ENCODE data around the gene ENPP7.
"Not testable (repeated sequence)": the region's sequence is repeated elsewhere in the genome, so short reads cannot be mapped to it uniquely, and the experiment has no call there.

The ENPP7 gene

DNA sequence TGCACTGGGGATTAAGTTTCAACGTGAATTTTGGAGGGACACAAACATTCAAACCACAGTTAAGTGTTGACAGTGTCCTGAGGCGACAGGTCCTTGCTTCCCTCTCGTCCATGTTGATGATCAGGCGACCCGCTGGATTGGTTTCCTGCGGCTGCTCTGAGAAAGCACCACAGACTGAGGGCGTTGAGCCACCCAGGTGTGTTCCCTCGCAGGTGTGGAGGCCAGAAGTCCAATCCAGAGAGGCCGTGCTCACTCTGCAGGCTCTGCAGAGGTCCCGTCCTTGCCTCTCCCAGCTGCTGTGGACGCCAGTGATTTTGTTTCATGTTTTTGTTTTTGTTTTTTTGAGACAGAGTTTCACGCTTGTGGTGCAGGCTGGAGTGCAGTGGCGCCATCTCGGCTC is 24.8 kb downstream of the ENPP7 start:
- Histone ChIP-seq H3K9me3 (ENCODE audit: control insufficient read depth, insufficient read depth, low read length) (no peaks in the 10 kb centered on the region), H3K9ac (ENCODE audit: low read depth, low read length) (no peak overlapping the region), H3K27ac (ENCODE audit: low read depth, low read length) (no peak overlapping the region), H3K4me3 (ENCODE audit: low read depth, low read length) (no peak overlapping the region), H3K36me3 (ENCODE audit: control insufficient read depth, insufficient read depth, low read length) (no peaks in the 10 kb centered on the region), H3K27me3 (ENCODE audit: control insufficient read depth, insufficient read depth, low read length) (peaks cover 3% of the 10 kb centered on the region; the same call in 1 of the 2 replicates), H3K4me1 (ENCODE audit: control insufficient read depth, insufficient read depth, low read length) (no peaks in the 10 kb centered on the region)

DNA sequence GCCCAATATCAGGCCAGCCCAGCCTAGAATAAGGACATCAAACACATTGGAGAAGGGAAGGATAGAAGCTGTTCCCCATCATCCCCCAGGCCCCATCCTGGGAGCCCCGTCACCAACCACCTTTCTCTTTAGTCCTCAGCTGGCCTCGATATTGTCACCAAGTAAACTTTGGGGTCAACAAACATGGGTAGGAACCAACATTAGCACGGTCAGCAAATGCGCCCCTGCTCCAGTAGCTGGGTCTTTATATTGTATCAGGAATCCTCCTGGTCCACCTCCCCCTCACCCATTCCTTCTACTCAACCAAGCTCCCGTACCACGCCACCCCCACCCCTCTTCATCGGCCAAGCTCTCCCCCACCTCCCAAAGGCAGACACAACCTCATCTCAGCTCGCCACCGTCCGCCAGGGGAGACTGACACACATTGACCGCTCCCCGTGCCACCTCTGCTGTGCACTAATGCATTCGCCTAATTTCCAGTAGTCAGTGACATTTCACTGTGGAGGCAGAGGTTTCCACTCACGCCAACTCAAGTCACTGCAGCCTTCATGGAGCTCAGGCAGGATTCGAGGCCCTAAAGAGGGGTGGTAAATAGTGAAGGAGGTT is 26.5 kb downstream of the ENPP7 start:
- Histone ChIP-seq H3K9me3 (ENCODE audit: control insufficient read depth, insufficient read depth, low read length) (no peaks in the 10 kb centered on the region), H3K4me3 (ENCODE audit: low read depth, low read length) (no peak overlapping the region), H3K9ac (ENCODE audit: low read depth, low read length) (no peak overlapping the region), H3K27me3 (ENCODE audit: control insufficient read depth, insufficient read depth, low read length) (no peaks in the 10 kb centered on the region), H3K36me3 (ENCODE audit: control insufficient read depth, insufficient read depth, low read length) (no peaks in the 10 kb centered on the region), H3K27ac (ENCODE audit: low read depth, low read length) (no peak overlapping the region), H3K4me1 (ENCODE audit: control insufficient read depth, insufficient read depth, low read length) (no peaks in the 10 kb centered on the region)

DNA sequence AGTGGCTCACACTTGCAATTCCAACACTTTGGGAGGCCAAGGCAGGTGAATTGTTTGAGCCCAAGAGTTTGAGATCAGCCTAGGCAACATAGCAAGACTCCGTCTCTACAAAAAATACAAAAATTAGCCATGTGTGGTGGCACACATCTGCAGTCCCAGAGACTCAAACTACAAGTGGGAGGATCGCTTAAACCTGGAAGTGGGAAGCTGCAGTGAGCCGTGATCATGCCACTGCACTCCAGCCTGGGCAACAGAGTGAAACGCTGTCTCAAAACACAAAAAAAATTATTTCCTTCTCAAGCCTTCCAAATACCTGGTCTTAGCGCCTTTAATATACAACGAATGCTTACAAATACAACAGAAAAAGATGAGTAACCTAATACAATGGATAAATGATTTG is 27.5 kb downstream of the ENPP7 start:
- Histone ChIP-seq H3K36me3 (ENCODE audit: control insufficient read depth, insufficient read depth, low read length) (no peaks in the 10 kb centered on the region), H3K27ac (ENCODE audit: low read depth, low read length) (no peak overlapping the region), H3K9ac (ENCODE audit: low read depth, low read length) (no peak overlapping the region), H3K9me3 (ENCODE audit: control insufficient read depth, insufficient read depth, low read length) (no peaks in the 10 kb centered on the region), H3K27me3 (ENCODE audit: control insufficient read depth, insufficient read depth, low read length) (no peaks in the 10 kb centered on the region), H3K4me3 (ENCODE audit: low read depth, low read length) (no peak overlapping the region), H3K4me1 (ENCODE audit: control insufficient read depth, insufficient read depth, low read length) (no peaks in the 10 kb centered on the region)

DNA sequence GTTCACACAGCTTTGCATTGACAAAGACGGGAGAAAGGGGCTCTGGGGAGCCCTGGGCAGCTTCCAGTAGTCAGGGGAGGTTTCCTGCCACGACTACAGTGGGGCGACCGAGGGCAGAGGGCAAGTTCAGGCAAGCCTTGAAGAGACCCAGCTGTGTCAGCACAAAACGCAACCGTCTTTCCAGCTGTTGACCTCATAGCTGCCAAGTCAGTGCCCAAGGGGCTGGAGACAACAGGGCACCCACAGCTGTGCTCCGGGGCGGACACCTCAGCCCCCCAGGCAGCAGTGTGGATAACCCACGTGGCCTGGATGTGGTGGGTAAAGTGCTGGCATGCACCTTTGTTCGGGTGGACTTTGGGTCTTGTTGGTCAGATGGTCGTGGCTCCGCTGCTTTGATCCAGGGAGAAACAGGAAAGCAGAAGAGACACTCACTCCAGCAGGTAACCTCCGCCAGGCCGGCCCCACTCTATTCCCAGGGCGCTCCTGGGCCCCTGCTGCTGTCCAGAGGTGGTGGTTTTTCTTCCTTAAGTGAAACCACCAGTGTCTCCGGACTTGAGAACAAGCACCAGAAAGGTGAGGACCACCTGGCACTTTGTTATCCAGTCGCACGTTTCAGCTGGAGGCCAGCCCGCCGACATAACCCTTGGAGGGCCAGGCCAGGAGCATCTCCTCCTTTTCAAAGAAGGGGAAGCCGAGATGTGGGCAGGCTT is 29.6 kb downstream of the ENPP7 start:
- H3K4me1 ChIP-seq (ENCODE audit: control insufficient read depth, insufficient read depth, low read length): no peaks in the 10 kb centered on the region
- H3K36me3 ChIP-seq (ENCODE audit: control insufficient read depth, insufficient read depth, low read length): no peaks in the 10 kb centered on the region
- no peak overlapping the region for H3K27ac ChIP-seq (ENCODE audit: low read depth, low read length)
- H3K9ac ChIP-seq (ENCODE audit: low read depth, low read length): no peak overlapping the region
- H3K4me3 ChIP-seq (ENCODE audit: low read depth, low read length): no peak overlapping the region
- H3K27me3 ChIP-seq (ENCODE audit: control insufficient read depth, insufficient read depth, low read length): no peaks in the 10 kb centered on the region
- H3K9me3 ChIP-seq (ENCODE audit: control insufficient read depth, insufficient read depth, low read length): no peaks in the 10 kb centered on the region

DNA sequence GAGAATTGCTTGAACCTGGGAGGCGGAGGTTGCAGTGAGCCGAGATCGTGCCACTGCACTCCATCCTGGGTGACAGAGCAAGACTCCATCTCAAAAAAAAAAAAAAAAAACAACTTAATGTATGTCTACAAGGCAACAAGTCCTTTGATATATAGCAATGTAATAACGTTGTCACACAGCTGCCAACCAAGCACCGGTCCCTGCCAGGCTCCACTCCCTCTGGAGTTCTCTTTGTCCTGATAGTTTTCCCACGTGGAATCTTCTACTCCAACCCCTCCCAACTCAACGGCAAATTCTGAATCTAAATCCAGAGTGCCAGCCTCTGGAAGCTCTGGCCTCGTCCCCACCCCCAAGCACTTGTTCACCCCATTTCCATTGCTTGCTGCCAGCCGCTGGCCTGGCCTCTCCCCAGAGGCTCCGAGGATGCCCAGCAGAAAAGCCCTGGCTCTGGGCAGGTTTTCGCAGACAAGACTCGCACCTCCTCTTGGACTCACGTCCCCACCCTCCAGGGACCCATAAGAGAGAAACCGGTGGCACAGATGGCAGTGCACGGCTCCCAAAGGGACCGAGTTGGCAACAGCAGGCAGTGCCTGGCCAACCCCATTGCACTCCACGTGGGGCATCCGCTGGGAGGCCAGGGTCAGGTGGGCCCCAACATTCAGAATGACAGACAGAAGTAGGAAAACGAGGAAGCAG is 31.3 kb downstream of the ENPP7 start:
- Histone ChIP-seq H3K9me3 (ENCODE audit: control insufficient read depth, insufficient read depth, low read length) (no peaks in the 10 kb centered on the region), H3K4me1 (ENCODE audit: control insufficient read depth, insufficient read depth, low read length) (no peaks in the 10 kb centered on the region), H3K27me3 (ENCODE audit: control insufficient read depth, insufficient read depth, low read length) (no peaks in the 10 kb centered on the region), H3K9ac (ENCODE audit: low read depth, low read length) (no peak overlapping the region), H3K4me3 (ENCODE audit: low read depth, low read length) (no peak overlapping the region), H3K27ac (ENCODE audit: low read depth, low read length) (no peak overlapping the region), H3K36me3 (ENCODE audit: control insufficient read depth, insufficient read depth, low read length) (no peaks in the 10 kb centered on the region)

DNA sequence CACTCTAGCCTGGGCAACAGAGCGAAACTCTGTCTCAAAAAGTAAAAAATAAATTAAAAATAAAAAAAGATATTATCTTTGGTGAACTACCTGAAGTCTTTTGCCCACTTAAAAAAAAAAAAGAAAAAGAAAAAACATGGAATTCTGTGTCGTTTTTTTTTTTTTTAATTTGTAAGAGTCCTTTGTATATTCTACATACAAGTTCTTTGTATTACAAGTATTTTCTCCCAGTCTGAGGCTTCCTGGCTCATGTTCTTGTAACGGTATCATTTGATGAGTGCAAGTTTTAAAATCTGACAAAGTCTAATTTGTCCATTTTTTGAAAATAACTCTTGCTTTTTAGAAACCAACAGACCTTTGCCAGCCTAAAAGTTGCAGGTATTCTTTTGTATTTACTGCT is 35.0 kb downstream of the ENPP7 start:
- Histone ChIP-seq H3K36me3 (ENCODE audit: control insufficient read depth, insufficient read depth, low read length) (no peaks in the 10 kb centered on the region), H3K9me3 (ENCODE audit: control insufficient read depth, insufficient read depth, low read length) (no peaks in the 10 kb centered on the region), H3K9ac (ENCODE audit: low read depth, low read length) (no peak overlapping the region), H3K27me3 (ENCODE audit: control insufficient read depth, insufficient read depth, low read length) (no peaks in the 10 kb centered on the region), H3K27ac (ENCODE audit: low read depth, low read length) (no peak overlapping the region), H3K4me1 (ENCODE audit: control insufficient read depth, insufficient read depth, low read length) (no peaks in the 10 kb centered on the region), H3K4me3 (ENCODE audit: low read depth, low read length) (no peak overlapping the region)

DNA sequence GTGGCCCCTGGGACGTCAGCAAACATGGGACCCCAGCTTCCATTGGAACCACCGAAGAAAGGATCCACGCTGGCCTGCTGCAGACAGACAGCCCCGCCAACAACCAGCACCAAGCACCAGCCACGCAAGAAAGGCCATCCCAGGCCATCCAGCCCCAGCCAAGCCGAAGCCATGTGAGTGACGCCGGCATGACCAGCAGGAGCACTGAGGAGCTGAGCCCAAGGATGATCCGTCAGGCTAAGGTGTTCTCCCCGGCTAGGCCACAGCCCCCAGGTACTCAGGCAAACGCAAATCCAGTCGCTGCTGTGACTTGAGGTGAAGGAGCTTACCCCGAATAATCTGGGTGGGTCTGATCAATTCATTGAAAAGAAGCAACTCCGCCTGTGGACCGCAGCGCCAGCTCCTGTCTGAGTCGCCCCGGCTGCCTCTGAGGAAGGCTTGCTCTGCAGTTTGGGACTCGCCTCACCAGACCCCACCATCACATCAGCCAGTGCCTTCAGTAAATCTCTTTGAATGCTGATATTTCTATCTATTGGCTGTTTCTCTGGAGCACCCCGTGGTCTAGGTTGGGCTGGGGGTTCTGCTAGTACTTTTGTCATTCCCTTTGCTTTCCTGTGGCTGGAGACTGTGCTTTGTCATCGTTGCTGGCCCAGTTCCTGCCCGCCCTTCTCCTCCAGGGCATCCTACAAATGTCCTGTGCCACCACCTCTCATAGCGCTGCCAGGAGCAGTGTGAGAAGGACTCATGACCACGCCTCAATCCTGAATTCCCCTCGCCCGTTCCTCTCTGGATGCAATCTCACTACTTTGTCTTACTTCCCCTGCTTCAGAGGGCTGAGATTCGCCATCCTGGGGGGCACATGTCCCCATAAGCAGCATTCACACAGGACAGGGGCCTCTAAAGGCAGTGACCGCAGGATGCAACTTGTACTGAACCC is 39.1 kb downstream of the ENPP7 start:
- Histone ChIP-seq H3K4me3 (ENCODE audit: low read depth, low read length) (no peak overlapping the region), H3K9me3 (ENCODE audit: control insufficient read depth, insufficient read depth, low read length) (no peaks in the 10 kb centered on the region), H3K4me1 (ENCODE audit: control insufficient read depth, insufficient read depth, low read length) (no peaks in the 10 kb centered on the region), H3K27ac (ENCODE audit: low read depth, low read length) (no peak overlapping the region), H3K27me3 (ENCODE audit: control insufficient read depth, insufficient read depth, low read length) (no peaks in the 10 kb centered on the region), H3K36me3 (ENCODE audit: control insufficient read depth, insufficient read depth, low read length) (no peaks in the 10 kb centered on the region), H3K9ac (ENCODE audit: low read depth, low read length) (no peak overlapping the region)

DNA sequence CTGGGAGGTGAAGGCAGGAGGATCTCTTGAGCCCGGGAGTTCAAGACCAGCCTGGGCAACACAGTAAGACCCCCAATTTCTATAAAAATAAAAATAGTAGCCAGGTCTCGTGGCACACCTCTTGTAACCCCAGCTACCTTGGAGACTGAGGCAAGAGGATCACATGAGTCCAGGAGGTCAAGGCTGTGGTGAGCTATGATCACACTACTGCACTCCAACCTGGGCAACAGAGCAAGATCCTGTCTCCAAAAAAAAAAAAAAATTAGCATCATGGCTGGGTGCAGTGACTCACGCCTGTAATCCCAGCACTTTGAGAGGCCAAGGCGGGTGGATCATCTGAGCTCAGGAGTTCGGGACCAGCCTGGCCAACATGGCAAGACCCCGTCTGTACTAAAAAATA is 40.5 kb downstream of the ENPP7 start:
- no peaks in the 10 kb centered on the region for H3K36me3 ChIP-seq (ENCODE audit: control insufficient read depth, insufficient read depth, low read length)
- H3K4me1 ChIP-seq (ENCODE audit: control insufficient read depth, insufficient read depth, low read length): peaks cover 9% of the 10 kb centered on the region
- peaks cover 9% of the 10 kb centered on the region for H3K27me3 ChIP-seq (ENCODE audit: control insufficient read depth, insufficient read depth, low read length)
- H3K4me3 ChIP-seq (ENCODE audit: low read depth, low read length): no peak overlapping the region
- H3K9ac ChIP-seq (ENCODE audit: low read depth, low read length): no peak overlapping the region
- H3K27ac ChIP-seq (ENCODE audit: low read depth, low read length): no peak overlapping the region
- no peaks in the 10 kb centered on the region for H3K9me3 ChIP-seq (ENCODE audit: control insufficient read depth, insufficient read depth, low read length)

DNA sequence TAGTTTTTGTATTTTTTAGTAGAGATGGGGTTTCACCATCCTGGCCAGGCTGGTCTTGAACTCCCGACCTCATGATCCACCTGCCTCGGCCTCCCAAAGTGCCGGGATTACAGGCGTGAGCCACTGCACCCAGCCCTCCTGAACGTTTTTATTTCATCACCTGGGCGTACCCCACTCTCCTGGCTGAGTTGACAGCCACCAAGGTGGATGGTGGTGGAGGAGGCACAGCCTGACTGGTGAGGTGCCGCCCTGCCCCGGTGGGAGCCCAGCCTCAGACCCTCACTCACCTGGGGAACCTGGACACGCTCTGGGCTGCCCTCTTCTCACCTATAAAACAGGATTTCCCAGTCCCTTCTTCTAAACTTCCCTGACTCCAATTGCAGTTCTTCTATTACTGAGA is 42.0 kb downstream of the ENPP7 start:
- H3K9ac ChIP-seq (ENCODE audit: low read depth, low read length); H3K4me3 ChIP-seq (ENCODE audit: low read depth, low read length); H3K27ac ChIP-seq (ENCODE audit: low read depth, low read length); H3K9me3 ChIP-seq (ENCODE audit: control insufficient read depth, insufficient read depth, low read length); H3K36me3 ChIP-seq (ENCODE audit: control insufficient read depth, insufficient read depth, low read length); H3K27me3 ChIP-seq (ENCODE audit: control insufficient read depth, insufficient read depth, low read length): not testable (repeated sequence)
- peaks cover 20% of the 10 kb centered on the region for H3K4me1 ChIP-seq (ENCODE audit: control insufficient read depth, insufficient read depth, low read length)

DNA sequence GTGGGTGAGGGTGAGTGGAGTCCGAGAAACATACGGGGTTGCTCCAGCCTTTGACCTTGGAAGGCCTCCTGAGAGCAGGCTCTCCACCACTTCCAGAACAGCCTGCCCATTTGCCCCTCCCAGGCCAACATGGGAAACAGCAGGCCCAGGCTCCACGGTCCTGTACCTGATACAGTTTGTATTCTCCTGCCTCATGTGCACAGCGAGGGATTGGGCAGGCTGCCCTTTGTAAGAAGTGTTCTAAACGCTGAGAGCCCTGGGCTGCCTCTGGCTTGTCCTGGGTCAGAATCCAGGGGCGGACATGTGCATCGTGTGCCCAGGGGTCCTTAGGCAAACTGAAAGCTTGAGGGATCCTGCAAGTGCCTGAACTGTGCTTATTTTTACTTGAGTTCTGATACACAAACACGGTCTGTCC is 43.8 kb downstream of the ENPP7 start:
- no peaks in the 10 kb centered on the region for H3K9me3 ChIP-seq (ENCODE audit: control insufficient read depth, insufficient read depth, low read length)
- H3K36me3 ChIP-seq (ENCODE audit: control insufficient read depth, insufficient read depth, low read length): peaks cover 4% of the 10 kb centered on the region
- no peak overlapping the region for H3K9ac ChIP-seq (ENCODE audit: low read depth, low read length)
- H3K4me1 ChIP-seq (ENCODE audit: control insufficient read depth, insufficient read depth, low read length): peaks cover 23% of the 10 kb centered on the region
- no peak overlapping the region for H3K4me3 ChIP-seq (ENCODE audit: low read depth, low read length)
- H3K27me3 ChIP-seq (ENCODE audit: control insufficient read depth, insufficient read depth, low read length): peaks cover 9% of the 10 kb centered on the region
- no peak overlapping the region for H3K27ac ChIP-seq (ENCODE audit: low read depth, low read length)
